ENCODE data around the gene RTKN. TPM values are rescaled to one million over a fixed set of nuclear protein-coding genes. Genes with fewer than 3 reads are reported as not detected.

The RTKN gene
- total RNA-seq, 2 donors from 2014 or later, result 83.6 to 117 TPM

GRCh38 chr2:74391209-74391579, 50.5 kb downstream of the RTKN start:
- H3K27me3 Mint-ChIP-seq (ENCODE audit: insufficient read depth), result peaks cover 2% of the 10 kb centered on the region
- H3K4me1 Mint-ChIP-seq, result peaks cover 7% of the 10 kb centered on the region
- peaks cover 10% of the 10 kb centered on the region for H3K36me3 ChIP-seq (ENCODE audit: control insufficient read depth, insufficient read depth, low read length)

GRCh38 chr2:74390606-74391005, 51.1 kb downstream of the RTKN start:
- peaks cover 7% of the 10 kb centered on the region for H3K4me1 Mint-ChIP-seq
- TF ChIP-seq CTCF (conservative IDR thresholded peaks at IDR 0.05), result no peak
- Histone ChIP-seq H3K9ac (ENCODE audit: extremely low read depth, low read length, poor library complexity, severe bottlenecking) (peak overlapping the region; percentile 95), H3K4me1 (ENCODE audit: control insufficient read depth, insufficient read depth, low read length) (no peaks in the 10 kb centered on the region), H3K27me3 (ENCODE audit: control insufficient read depth, insufficient read depth, low read length, poor library complexity, severe bottlenecking) (no peaks in the 10 kb centered on the region), H3K4me3 (ENCODE audit: low read length) (peak overlapping the region; percentile 93), H3K27ac (ENCODE audit: low read depth, low read length) (no peak overlapping the region), H3K9me3 (ENCODE audit: control insufficient read depth, low read length) (no peaks in the 10 kb centered on the region), H3K36me3 (ENCODE audit: control insufficient read depth, insufficient read depth, low read length) (peaks cover 13% of the 10 kb centered on the region)
- no peaks in the 10 kb centered on the region for H3K9me3 Mint-ChIP-seq
- no peak overlapping the region for H3K27ac Mint-ChIP-seq
- DNase-seq, result no peak
- peaks cover 2% of the 10 kb centered on the region for H3K27me3 Mint-ChIP-seq (ENCODE audit: insufficient read depth)
- H3K36me3 Mint-ChIP-seq (ENCODE audit: low read depth), result no peaks in the 10 kb centered on the region
- H3K4me3 Mint-ChIP-seq, result peak overlapping the region; percentile 83
- WGBS, 2 experiments (ENCODE audit: insufficient coverage in 1 of 2, insufficient read length in 1 of 2), result 69 to 76% methylated on average over 4 to 5 of the region's 5 CpGs

More at GRCh38 chr2:74391209-74391579, 50.5 kb downstream of the RTKN start:
- no peaks in the 10 kb centered on the region for H3K27me3 ChIP-seq (ENCODE audit: control insufficient read depth, insufficient read depth, low read length, poor library complexity, severe bottlenecking)
- H3K9ac ChIP-seq (ENCODE audit: extremely low read depth, low read length, poor library complexity, severe bottlenecking), result peak overlapping the region; percentile 95
- H3K9me3 ChIP-seq (ENCODE audit: control insufficient read depth, low read length), result no peaks in the 10 kb centered on the region
- Mint-ChIP-seq H3K27ac (peak overlapping the region; percentile 96), H3K36me3 (ENCODE audit: low read depth) (no peaks in the 10 kb centered on the region), H3K4me3 (peak overlapping the region; percentile 83), H3K9me3 (no peaks in the 10 kb centered on the region)
- 0 to 1% methylated on average over 6 to 11 of the region's 11 CpGs for WGBS, 2 experiments (ENCODE audit: insufficient coverage in 1 of 2, insufficient read length in 1 of 2)
- no peaks in the 10 kb centered on the region for H3K4me1 ChIP-seq (ENCODE audit: control insufficient read depth, insufficient read depth, low read length)
- peak overlapping the region; percentile 93 for H3K4me3 ChIP-seq (ENCODE audit: low read length)
- no peak for TF ChIP-seq CTCF (conservative IDR thresholded peaks at IDR 0.05)
- DNase-seq, result no peak
- H3K27ac ChIP-seq (ENCODE audit: low read depth, low read length), result no peak overlapping the region

GRCh38 chr2:74387346-74387745, 54.4 kb downstream of the RTKN start:
- Mint-ChIP-seq H3K9me3 (no peaks in the 10 kb centered on the region), H3K36me3 (ENCODE audit: low read depth) (peaks cover 9% of the 10 kb centered on the region), H3K4me3 (no peak overlapping the region), H3K27me3 (ENCODE audit: insufficient read depth) (no peaks in the 10 kb centered on the region), H3K27ac (no peak overlapping the region), H3K4me1 (peaks cover 7% of the 10 kb centered on the region)
- 98 to 100% methylated on average over 1 of the region's 1 CpG for WGBS, 2 experiments (ENCODE audit: insufficient coverage in 1 of 2, insufficient read length in 1 of 2)
- no peaks in the 10 kb centered on the region for H3K4me1 ChIP-seq (ENCODE audit: control insufficient read depth, insufficient read depth, low read length)
- H3K9me3 ChIP-seq (ENCODE audit: control insufficient read depth, low read length), result no peaks in the 10 kb centered on the region
- H3K4me3 ChIP-seq (ENCODE audit: low read length), result no peak overlapping the region
- peaks cover 20% of the 10 kb centered on the region for H3K36me3 ChIP-seq (ENCODE audit: control insufficient read depth, insufficient read depth, low read length)
- no peak for TF ChIP-seq CTCF (conservative IDR thresholded peaks at IDR 0.05)
- no peaks in the 10 kb centered on the region for H3K27me3 ChIP-seq (ENCODE audit: control insufficient read depth, insufficient read depth, low read length, poor library complexity, severe bottlenecking)
- H3K9ac ChIP-seq (ENCODE audit: extremely low read depth, low read length, poor library complexity, severe bottlenecking), result no peak overlapping the region
- H3K27ac ChIP-seq (ENCODE audit: low read depth, low read length), result no peak overlapping the region
- DNase-seq, result no peak
